GM12878 (cell line): Measurements from ENCODE around the gene NAA60. TPM values are rescaled to one million over a fixed set of nuclear protein-coding genes. Genes with fewer than 3 reads are reported as not detected.

Source experiments
- ATAC-seq: fragments of 200-7000 bp; cut with Tn5 transposase; 3 replicates; pipeline ENCODE4 v1.9.1; 2020; ENCODE audit warnings: mild to moderate bottlenecking, moderate library complexity
- BruUV-seq: library from RNA; stranded (reverse); fragments of 400-500 nt; replicated peaks from 2 replicates; lab custom pipeline; 2021; lab: Mats Ljungman, UMichigan
- CTCF ChIA-PET: fragments of 300-600 bp; sonication (Branson Sonifier 250); formaldehyde crosslinking; extraction: SDS; loops from one replicate; lab custom pipeline; 2021; ENCODE audit warnings: inconsistent platforms; lab: Yijun Ruan, JAX
- POLR2A ChIA-PET: fragments of 350-600 bp; formaldehyde crosslinking; extraction: SDS; loops from one replicate; lab custom pipeline; 2021; ENCODE audit warnings: inconsistent platforms; lab: Charles Lee
- RAD21 ChIA-PET: fragments of 300-600 bp; sonication (Branson Sonifier 250); formaldehyde crosslinking; loops from one replicate; lab custom pipeline; 2023; ENCODE audit warnings: antibody characterized with exemption; ENCODE audit not compliant: unreplicated experiment; lab: Charles Lee
- SMC1A ChIA-PET: fragments of 300-600 bp; sonication (Branson Sonifier 250); formaldehyde crosslinking; loops from one replicate; lab custom pipeline; 2023; ENCODE audit not compliant: unreplicated experiment, uncharacterized antibody; lab: Charles Lee
- DNase-seq: peaks from one replicate; pipeline ENCODE4 v3.0.0-alpha.2; 2011; ENCODE audit warnings: low read depth, low spot score
- FAIRE-seq: peaks from 3 replicates; lab custom pipeline; 2011; peaks lifted over from hg19 to GRCh38; lab: Jason Lieb, UNC
- H2AFZ ChIP-seq: 2 replicates; pipeline ENCODE4 v1.6.0; 2011; ENCODE audit warnings: low read depth, low read length, control low read depth; ENCODE audit not compliant: control insufficient read depth
- H3K27ac ChIP-seq: 2 replicates; pipeline ENCODE4 v1.5.1; 2011; ENCODE audit warnings: control low read depth; ENCODE audit not compliant: control insufficient read depth, insufficient read depth
- H3K27me3 ChIP-seq, 2 experiments: replicated peaks in 1 of 2; 2 replicates each; pipeline versions ENCODE4 v1.6.0 to v1.6.1; 2011; ENCODE audit warnings: low read length in 1 of 2; ENCODE audit not compliant: control insufficient read depth in 2 of 2, insufficient read depth in 2 of 2
- H3K36me3 ChIP-seq, 2 experiments: 2 replicates each; pipeline ENCODE4 v1.5.1; 2011; ENCODE audit warnings: low read length in 1 of 2; ENCODE audit not compliant: control insufficient read depth in 2 of 2, insufficient read depth in 2 of 2
- H3K4me1 ChIP-seq: 2 replicates; pipeline ENCODE4 v1.6.1; 2011; ENCODE audit warnings: mild to moderate bottlenecking, low read length, moderate library complexity, mixed read lengths; ENCODE audit not compliant: control insufficient read depth, insufficient read depth
- H3K4me2 ChIP-seq: 2 replicates; pipeline ENCODE4 v1.6.0; 2011; ENCODE audit warnings: control low read depth; ENCODE audit not compliant: control insufficient read depth, insufficient read depth
- H3K4me3 ChIP-seq: fragments of 200-600 bp; sonication (generic); 2 replicates; pipeline ENCODE4 v1.5.1; 2016
- H3K79me2 ChIP-seq: 2 replicates; pipeline ENCODE4 v1.6.0; 2011; ENCODE audit warnings: low read length; ENCODE audit not compliant: control insufficient read depth, insufficient read depth
- H3K9ac ChIP-seq: 2 replicates; pipeline ENCODE4 v1.8.0; 2011; ENCODE audit warnings: low read length, control low read depth, mixed read lengths; ENCODE audit not compliant: control insufficient read depth, insufficient read depth
- H3K9me3 ChIP-seq: replicated peaks from 3 replicates; pipeline ENCODE4 v1.5.1; 2011; ENCODE audit warnings: mild to moderate bottlenecking, low read length; ENCODE audit not compliant: control insufficient read depth, insufficient read depth
- H4K20me1 ChIP-seq: 2 replicates; pipeline ENCODE4 v1.6.0; 2011; ENCODE audit not compliant: control insufficient read depth, insufficient read depth
- ASH2L ChIP-seq: fragments of 300-600, 200-600 bp; sonication (generic); IDR thresholded peaks from 2 replicates; pipeline ENCODE4 v1.6.1; 2017; ENCODE audit warnings: low read depth, mild to moderate bottlenecking, borderline replicate concordance
- CREM ChIP-seq: IDR thresholded peaks from 2 replicates; pipeline ENCODE4 v1.6.1; 2014; ENCODE audit warnings: antibody characterized with exemption, low read depth
- CTCF ChIP-seq, 3 experiments: IDR thresholded peaks in 2 of 3; conservative IDR thresholded peaks in 1 of 3; 2 replicates each; pipeline ENCODE4 v1.5.1; 2011; ENCODE audit warnings: low read depth in 3 of 3, low read length in 3 of 3, mild to moderate bottlenecking in 3 of 3, control low read depth in 2 of 3, moderate library complexity in 2 of 3, inconsistent platforms in 1 of 3, mixed read lengths in 1 of 3; ENCODE audit not compliant: control insufficient read depth in 2 of 3, insufficient read depth in 1 of 3; ENCODE audit errors: extremely low read depth in 1 of 3
- CUX1 ChIP-seq: IDR thresholded peaks from 2 replicates; pipeline ENCODE4 v1.6.1; 2012; ENCODE audit warnings: improper control_type of control experiment, low read depth, low read length; ENCODE audit not compliant: insufficient replicate concordance
- ELK1 ChIP-seq: IDR thresholded peaks from 2 replicates; pipeline ENCODE4 v1.6.1; 2012; ENCODE audit warnings: low read depth, low read length, improper control_type of control experiment
- IRF3 ChIP-seq: fragments of 450-650 bp; IDR thresholded peaks from 2 replicates; pipeline ENCODE4 v1.6.1; 2014; ENCODE audit warnings: mild to moderate bottlenecking
- TCF7 ChIP-seq: IDR thresholded peaks from 2 replicates; pipeline ENCODE4 v1.6.1; 2014; ENCODE audit warnings: antibody characterized with exemption, borderline replicate concordance
- YY1 ChIP-seq: IDR thresholded peaks from 2 replicates; pipeline ENCODE4 v1.6.1; 2011; ENCODE audit warnings: low read depth, mild to moderate bottlenecking, low read length
- ZSCAN29 ChIP-seq: fragments of 450-650 bp; IDR thresholded peaks from 2 replicates; pipeline ENCODE4 v1.6.1; 2017; ENCODE audit warnings: mild to moderate bottlenecking, moderate library complexity
- ZZZ3 ChIP-seq: IDR thresholded peaks from 2 replicates; pipeline ENCODE4 v1.6.1; 2011; ENCODE audit warnings: low read depth; ENCODE audit not compliant: control insufficient read depth, insufficient read length
- WGBS: methylation state at CpG from one replicate; pipeline ENCODE4 v1.1.6; 2016; ENCODE audit warnings: low lambda C conversion rate; ENCODE audit not compliant: insufficient replicate concordance, insufficient coverage; ENCODE audit errors: missing lambda C conversion rate; 5-methylcytosine and 5-hydroxymethylcytosine counted together
- in situ Hi-C: fragments of 300-500 bp; cut with MboI; formaldehyde crosslinking; loops from 9 replicates; pipeline ENCODE4 v1.14.3; 2018; ENCODE audit warnings: mixed read lengths
- intact Hi-C: fragments of 100-400 bp; cut with micrococcal nuclease; formaldehyde crosslinking; loops from one replicate; pipeline ENCODE4 v1.14.2; 2022; ENCODE audit not compliant: unreplicated experiment
- polyA plus RNA-seq, 11 experiments: library from polyadenylated mRNA; depleted of rRNA in 4 of 11; unstranded in 6 of 11; stranded (reverse) in 5 of 11; fragments of >200 nt; fragmentation: Nextera tagmentation in 4 of 11; fragmentation: Illumina TruSeq in 1 of 11; extraction: Ambion mirVana in 4 of 11; extraction: Trizol in 1 of 11; gene quantifications; 1 replicate in 1 of 11; 2 replicates in 10 of 11; pipeline versions ENCODE4 v1.2.1 to v1.2.3, GENCODE V29; 2011 to 2016; ENCODE audit warnings: inconsistent platforms in 2 of 11, missing spikeins in 2 of 11, low read depth in 1 of 11
- total RNA-seq, 4 experiments: library from RNA; depleted of rRNA in 3 of 4; stranded (reverse); fragments of >200 nt in 3 of 4; fragmentation: Illumina TruSeq in 1 of 4; extraction: Trizol in 1 of 4; gene quantifications; 2 replicates each; pipeline versions ENCODE4 v1.2.1 to v1.2.3, GENCODE V29; 2013 to 2021

Gene NAA60
- total and polyA plus RNA-seq, 10 of the 15 experiments (the other 5 are each of a cell fraction or from before 2014, with no cell fraction given) = 6.2 to 43.1 (median 34.6) TPM

- POLR2A ChIA-PET = interaction anchor here (0.6 to 0.7 kb wide), 2 partner anchors 159 to 204 kb away, joined by 4 read pairs; no protein-coding TSS in a partner anchor
- in situ Hi-C loops = no loop called here
Measured at GRCh38 chr16:3510416-3510815, 66.9 kb downstream of the NAA60 start.

More at GRCh38 chr16:3510416-3510815, 66.9 kb downstream of the NAA60 start:
- Histone ChIP-seq H3K27me3 (no peaks in the 10 kb centered on the region), H3K36me3 (peaks cover 0 to 2% of the 10 kb centered on the region in 2 experiments; a peak in 1 of 4 replicates), H3K9me3 (no peaks in the 10 kb centered on the region), H3K4me3 (no peak overlapping the region), H3K9ac (no peak overlapping the region), H2AFZ (no peak overlapping the region), H3K4me1 (peaks cover 12% of the 10 kb centered on the region), H3K79me2 (no peaks in the 10 kb centered on the region), H4K20me1 (no peaks in the 10 kb centered on the region), H3K27ac (no peak overlapping the region), H3K4me2 (no peak overlapping the region)
- TF ChIP-seq CUX1 (no peak), ASH2L (no peak), TCF7 (no peak), CTCF (IDR thresholded peaks at IDR 0.05 in 2 of 3, conservative IDR thresholded peaks at IDR 0.05 in 1 of 3; ENCODE audit: control insufficient read depth in 2 of 3, extremely low read depth in 1 of 3, insufficient read depth in 1 of 3, low read depth in 3 of 3, low read length in 3 of 3) (no peak), ZZZ3 (no peak), YY1 (no peak), ELK1 (no peak), ZSCAN29 (no peak), CREM (no peak), IRF3 (no peak)
- BruUV-seq = no TSS peak
- DNase-seq (no peak), ATAC-seq (no peak), FAIRE-seq (no peak)
- ChIA-PET SMC1A (interaction anchor here (0.6 to 1.4 kb wide), 3 partner anchors 9 to 90 kb away, joined by 3 to 7 read pairs (median 5); partner anchors contain the start of gene CLUAP1), RAD21 (no interaction called here), CTCF (no interaction called here)
- WGBS = 77% methylated on average over 10 of the region's 10 CpGs
- intact Hi-C loops = no loop called here
